Measurements from ENCODE around the gene RSRC1. TPM values are rescaled to one million over a fixed set of nuclear protein-coding genes. Genes with fewer than 3 reads are reported as not detected.
"Not testable (repeated sequence)": the region's sequence is repeated elsewhere in the genome, so short reads cannot be mapped to it uniquely, and the experiment has no call there.

RSRC1 gene
- total RNA-seq, 2 experiments from 2014 or later = 37.4 to 38.8 TPM

DNA sequence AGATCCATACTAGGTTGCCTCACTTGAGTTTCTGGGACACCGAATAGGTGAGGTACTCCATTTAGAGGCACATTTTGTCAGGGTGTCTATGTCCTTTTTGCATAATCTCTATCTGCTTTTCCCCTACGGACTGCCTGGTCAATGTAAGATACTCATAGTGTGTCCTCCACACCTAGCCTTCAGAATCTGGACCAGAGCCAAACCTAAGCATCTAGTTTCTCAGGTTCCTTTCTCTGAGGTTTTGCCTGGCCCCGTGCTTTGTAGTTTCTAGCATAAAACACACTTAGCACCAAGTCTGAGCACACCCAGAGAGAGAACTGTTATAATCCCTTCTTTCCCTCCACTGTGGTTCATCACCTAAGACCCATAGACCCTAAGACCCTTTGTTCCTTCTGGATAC, 355.2 kb downstream of the RSRC1 start:
- H3K27ac Mint-ChIP-seq = no peak overlapping the region
- no peaks in the 10 kb centered on the region for H3K4me1 Mint-ChIP-seq
- no peak overlapping the region for H3K4me3 Mint-ChIP-seq
- no peaks in the 10 kb centered on the region for H3K9me3 Mint-ChIP-seq
- DNase-seq = no peak
- no peaks in the 10 kb centered on the region for H3K27me3 Mint-ChIP-seq
- H3K36me3 Mint-ChIP-seq (ENCODE audit: low read depth) = no peaks in the 10 kb centered on the region
- CTCF ChIA-PET = no interaction called here
- POLR2A ChIA-PET = no interaction called here

DNA sequence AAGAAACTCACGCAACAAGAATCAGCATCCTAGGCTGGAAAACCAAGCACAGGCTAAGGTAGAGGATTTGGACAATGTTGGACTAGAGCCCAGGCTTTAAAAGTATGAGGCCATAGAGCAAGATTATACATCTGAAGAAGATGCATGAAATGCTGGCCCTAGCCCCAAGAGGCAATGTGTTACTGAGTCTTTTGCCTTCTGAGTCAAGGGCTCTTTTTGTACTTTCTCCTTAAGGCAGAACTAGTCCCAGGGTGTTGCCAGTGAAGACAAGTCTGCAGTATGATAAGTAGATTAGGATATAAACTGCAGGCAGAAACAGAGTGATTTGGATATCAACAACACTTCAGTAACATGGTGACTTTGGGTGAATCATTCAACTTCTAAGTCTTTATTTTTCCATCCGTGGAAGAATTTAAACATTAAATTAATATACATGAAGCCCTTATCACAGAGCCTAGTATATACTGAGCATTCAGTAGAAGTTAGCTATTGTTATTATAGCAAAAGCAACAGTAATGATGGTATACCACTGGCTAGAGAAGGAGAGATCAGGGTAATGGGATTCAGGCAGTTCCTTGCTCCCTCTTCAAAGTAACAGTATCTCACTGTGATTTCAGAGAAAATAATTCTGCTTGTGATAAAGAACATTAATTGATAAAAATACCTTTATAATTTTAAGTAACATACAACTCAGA, 361.2 kb downstream of the RSRC1 start:
- H3K36me3 Mint-ChIP-seq (ENCODE audit: low read depth) = no peaks in the 10 kb centered on the region
- no peaks in the 10 kb centered on the region for H3K4me1 Mint-ChIP-seq
- ChIA-PET POLR2A (no interaction called here), CTCF (no interaction called here)
- H3K9me3 Mint-ChIP-seq = no peaks in the 10 kb centered on the region
- H3K27me3 Mint-ChIP-seq = no peaks in the 10 kb centered on the region
- no peak for DNase-seq
- H3K27ac Mint-ChIP-seq = no peak overlapping the region
- H3K4me3 Mint-ChIP-seq = no peak overlapping the region

DNA sequence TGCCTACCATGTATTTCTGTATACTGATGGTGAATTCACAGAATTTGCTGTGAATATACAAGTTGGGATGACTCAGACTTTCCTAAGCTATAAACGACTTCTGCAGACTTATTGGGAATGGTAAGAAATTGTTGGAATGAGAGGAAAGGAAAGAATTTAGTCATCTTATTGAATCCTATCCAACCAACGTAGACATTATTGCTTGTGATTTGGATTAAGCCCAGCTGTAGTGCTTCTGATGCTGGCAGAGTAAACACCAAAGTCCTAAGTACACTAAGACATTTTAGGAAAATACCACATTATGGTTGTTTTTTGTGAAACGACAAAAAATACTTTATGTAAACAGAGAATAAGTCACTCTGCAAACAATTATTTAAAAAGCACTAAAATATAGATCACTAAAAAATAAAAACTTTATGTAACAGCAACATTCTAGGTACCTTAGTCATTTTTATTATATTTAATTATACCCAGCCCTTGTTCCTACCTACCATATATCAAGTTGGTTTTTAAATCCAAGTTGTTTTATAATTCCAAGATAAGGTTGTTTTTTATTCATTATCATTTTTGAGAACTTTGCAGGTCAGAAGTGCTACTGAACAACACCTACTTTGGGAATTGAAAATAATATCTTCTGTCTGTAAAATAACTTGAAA, 361.9 kb downstream of the RSRC1 start:
- no peak overlapping the region for H3K4me3 Mint-ChIP-seq
- no peak for DNase-seq
- ChIA-PET CTCF (no interaction called here), POLR2A (no interaction called here)
- H3K9me3 Mint-ChIP-seq = no peaks in the 10 kb centered on the region
- no peaks in the 10 kb centered on the region for H3K36me3 Mint-ChIP-seq (ENCODE audit: low read depth)
- H3K27ac Mint-ChIP-seq = no peak overlapping the region
- no peaks in the 10 kb centered on the region for H3K4me1 Mint-ChIP-seq
- no peaks in the 10 kb centered on the region for H3K27me3 Mint-ChIP-seq

DNA sequence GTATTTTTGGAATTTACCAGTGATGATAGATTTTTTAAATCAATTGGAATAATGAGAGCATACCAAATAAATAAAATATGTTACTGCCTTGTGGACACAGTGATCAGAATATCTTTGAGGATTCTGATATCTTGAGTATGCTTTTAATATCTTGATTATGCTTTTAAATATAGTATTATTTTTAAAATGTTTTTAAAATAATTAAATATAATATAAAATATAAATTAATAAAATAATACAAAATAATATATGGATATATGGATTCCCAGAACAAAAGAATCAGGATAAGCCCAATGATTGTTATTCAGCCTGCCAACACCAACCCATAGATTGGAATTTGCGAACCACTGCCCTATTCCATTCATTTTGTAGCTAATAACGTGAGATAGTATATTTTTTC, 369.2 kb downstream of the RSRC1 start:
- H3K4me3 Mint-ChIP-seq = no peak overlapping the region
- no peaks in the 10 kb centered on the region for H3K27me3 Mint-ChIP-seq
- H3K27ac Mint-ChIP-seq = no peak overlapping the region
- no peaks in the 10 kb centered on the region for H3K9me3 Mint-ChIP-seq
- ChIA-PET POLR2A (no interaction called here), CTCF (no interaction called here)
- H3K4me1 Mint-ChIP-seq = no peaks in the 10 kb centered on the region
- no peaks in the 10 kb centered on the region for H3K36me3 Mint-ChIP-seq (ENCODE audit: low read depth)
- no peak for DNase-seq

DNA sequence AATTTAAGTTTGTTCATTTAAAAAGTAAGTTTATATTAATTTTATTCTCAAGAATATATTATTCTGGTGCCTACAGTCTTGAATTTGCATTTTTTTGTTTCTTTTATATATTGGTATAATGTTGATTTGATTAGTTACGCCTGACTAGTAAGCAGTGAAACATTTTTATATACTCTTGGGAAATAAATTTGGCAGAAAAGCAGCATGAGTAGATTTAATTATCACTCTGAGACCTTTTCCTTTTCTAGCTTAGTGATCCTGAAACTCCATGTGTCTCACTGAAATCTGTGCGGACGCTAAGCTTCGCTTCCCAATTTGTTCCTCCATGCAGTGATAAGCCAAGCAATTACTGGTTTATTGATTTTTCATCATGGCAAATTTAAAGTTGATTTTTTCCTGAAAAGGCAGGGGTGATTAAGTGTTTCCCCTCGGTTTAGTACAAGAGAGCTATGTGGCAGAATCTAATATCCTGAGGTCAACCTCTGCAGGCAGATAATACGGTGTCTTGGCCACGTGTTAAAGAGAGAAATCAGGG, 373.9 kb downstream of the RSRC1 start:
- Mint-ChIP-seq H3K4me3 (no peak overlapping the region), H3K9me3 (no peaks in the 10 kb centered on the region), H3K27me3 (no peaks in the 10 kb centered on the region), H3K36me3 (ENCODE audit: low read depth) (no peaks in the 10 kb centered on the region), H3K4me1 (no peaks in the 10 kb centered on the region), H3K27ac (no peak overlapping the region)
- DNase-seq = no peak
- CTCF ChIA-PET = no interaction called here
- POLR2A ChIA-PET = no interaction called here

DNA sequence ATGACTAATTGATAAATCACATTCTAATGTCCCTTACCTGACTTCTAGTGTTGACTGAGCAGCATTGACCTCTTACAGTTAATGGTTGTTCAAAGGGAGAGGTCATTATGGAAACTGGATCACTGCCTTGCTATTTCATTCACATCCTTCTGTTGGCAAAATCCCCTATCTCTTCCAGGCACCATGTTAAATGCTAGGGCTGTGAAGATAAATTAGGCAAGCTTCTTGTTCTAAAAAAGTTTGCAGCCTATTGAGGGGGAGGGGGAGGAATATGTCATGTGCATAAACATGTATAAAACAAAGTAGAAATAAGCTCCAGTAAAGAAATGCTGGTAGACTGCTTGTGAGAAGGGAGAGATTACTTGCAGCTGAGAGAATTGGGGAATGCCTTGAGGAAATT, 376.3 kb downstream of the RSRC1 start:
- H3K36me3 Mint-ChIP-seq (ENCODE audit: low read depth) = no peaks in the 10 kb centered on the region
- no peaks in the 10 kb centered on the region for H3K4me1 Mint-ChIP-seq
- no peak overlapping the region for H3K4me3 Mint-ChIP-seq
- H3K27me3 Mint-ChIP-seq = no peaks in the 10 kb centered on the region
- DNase-seq = no peak
- POLR2A ChIA-PET = no interaction called here
- CTCF ChIA-PET = no interaction called here
- no peak overlapping the region for H3K27ac Mint-ChIP-seq
- no peaks in the 10 kb centered on the region for H3K9me3 Mint-ChIP-seq

DNA sequence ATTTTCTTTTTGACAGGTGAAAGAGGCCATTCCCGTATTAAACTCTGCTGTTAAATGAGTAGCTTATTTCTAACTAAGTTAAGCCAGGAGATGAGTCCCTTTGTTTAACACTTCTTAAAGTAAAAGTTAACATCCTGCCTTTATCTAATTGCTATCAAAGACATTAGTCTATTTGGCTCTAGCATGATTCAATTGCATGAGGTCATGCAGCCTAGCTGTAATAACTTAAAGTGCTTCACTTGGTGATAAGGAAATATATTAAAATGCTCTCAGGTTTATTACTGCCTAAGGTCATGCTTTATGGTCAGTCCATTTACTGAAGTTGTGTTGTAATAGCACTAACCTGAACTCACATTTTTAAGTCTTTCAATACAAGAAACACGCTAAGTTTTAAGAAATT, 378.8 kb downstream of the RSRC1 start:
- no peaks in the 10 kb centered on the region for H3K4me1 Mint-ChIP-seq
- CTCF ChIA-PET = no interaction called here

DNA sequence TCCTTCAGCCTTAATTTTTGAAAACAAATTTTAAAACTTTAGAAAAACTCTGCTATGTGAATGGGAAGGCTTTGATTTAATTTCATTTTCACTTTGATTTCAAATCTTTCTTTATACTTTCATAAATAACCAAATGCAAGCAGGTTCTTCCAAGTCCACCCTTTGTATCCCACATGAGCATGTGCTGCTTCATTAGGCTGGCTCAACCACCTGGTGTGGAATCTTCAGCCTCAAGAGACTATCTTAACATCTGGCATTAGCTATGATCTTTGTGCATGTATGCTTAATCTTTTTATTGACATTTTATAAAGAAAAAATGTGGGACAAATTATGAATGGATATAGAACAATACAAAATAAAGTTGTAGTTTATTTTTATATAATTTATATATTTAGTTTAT, 379.3 kb downstream of the RSRC1 start:
- H3K4me1 Mint-ChIP-seq = no peaks in the 10 kb centered on the region
- H3K4me3 Mint-ChIP-seq = no peak overlapping the region
- no peak for DNase-seq
- no peaks in the 10 kb centered on the region for H3K27me3 Mint-ChIP-seq
- no peak overlapping the region for H3K27ac Mint-ChIP-seq
- ChIA-PET CTCF (no interaction called here), POLR2A (no interaction called here)
- no peaks in the 10 kb centered on the region for H3K36me3 Mint-ChIP-seq (ENCODE audit: low read depth)
- no peaks in the 10 kb centered on the region for H3K9me3 Mint-ChIP-seq

More for the DNA sequence above, 378.8 kb downstream of the RSRC1 start:
- POLR2A ChIA-PET = no interaction called here
- H3K4me3 Mint-ChIP-seq = no peak overlapping the region
- DNase-seq = no peak
- no peaks in the 10 kb centered on the region for H3K9me3 Mint-ChIP-seq
- H3K27me3 Mint-ChIP-seq = no peaks in the 10 kb centered on the region
- H3K36me3 Mint-ChIP-seq (ENCODE audit: low read depth) = no peaks in the 10 kb centered on the region
- H3K27ac Mint-ChIP-seq = no peak overlapping the region

DNA sequence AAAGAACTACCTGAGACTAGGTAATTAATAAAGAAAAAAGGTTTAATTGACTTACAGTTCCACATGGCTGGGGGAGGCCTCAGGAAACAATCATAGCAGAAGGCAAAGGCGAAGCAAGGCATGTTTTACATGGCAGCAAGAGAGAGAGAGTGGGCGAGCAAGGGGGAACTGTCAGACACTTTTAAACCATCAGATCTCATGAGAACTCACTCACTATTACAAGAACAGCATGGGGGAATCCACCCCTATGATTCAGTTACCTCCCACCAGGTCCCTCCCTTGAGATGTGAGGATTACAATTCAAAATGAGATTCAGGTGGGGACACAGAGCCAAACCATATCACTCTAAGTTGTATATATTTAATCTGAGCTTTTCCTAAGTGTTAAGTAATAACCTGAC, 382.1 kb downstream of the RSRC1 start:
- ChIA-PET CTCF (no interaction called here), POLR2A (no interaction called here)
- Mint-ChIP-seq H3K9me3 (no peaks in the 10 kb centered on the region), H3K4me3 (no peak overlapping the region), H3K27me3 (no peaks in the 10 kb centered on the region), H3K27ac (no peak overlapping the region), H3K4me1 (no peaks in the 10 kb centered on the region), H3K36me3 (ENCODE audit: low read depth) (no peaks in the 10 kb centered on the region)
- no peak for DNase-seq

DNA sequence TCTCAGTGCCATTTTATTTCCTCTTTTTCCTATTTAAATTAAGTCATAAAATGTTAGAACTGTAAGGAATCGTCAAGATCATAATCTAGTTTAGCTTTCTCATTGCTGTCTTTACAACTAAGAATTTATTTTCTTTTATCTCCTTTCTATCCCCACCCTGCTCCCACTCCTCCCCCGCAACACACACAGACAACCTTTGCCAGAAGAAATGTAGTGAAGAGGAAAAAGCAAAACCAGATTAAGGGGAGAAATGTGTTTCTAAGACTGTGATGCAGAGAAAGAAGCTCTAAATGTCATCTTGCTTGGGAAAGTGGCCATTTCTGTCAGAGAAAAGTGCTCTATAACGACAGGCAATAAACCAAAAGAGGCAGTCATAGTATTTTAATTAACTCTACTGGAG, 382.8 kb downstream of the RSRC1 start:
- no peaks in the 10 kb centered on the region for H3K9me3 Mint-ChIP-seq
- no peak for DNase-seq
- ChIA-PET CTCF (no interaction called here), POLR2A (no interaction called here)
- H3K27me3 Mint-ChIP-seq = no peaks in the 10 kb centered on the region
- H3K4me3 Mint-ChIP-seq = no peak overlapping the region
- no peaks in the 10 kb centered on the region for H3K4me1 Mint-ChIP-seq
- H3K36me3 Mint-ChIP-seq (ENCODE audit: low read depth) = no peaks in the 10 kb centered on the region
- no peak overlapping the region for H3K27ac Mint-ChIP-seq

DNA sequence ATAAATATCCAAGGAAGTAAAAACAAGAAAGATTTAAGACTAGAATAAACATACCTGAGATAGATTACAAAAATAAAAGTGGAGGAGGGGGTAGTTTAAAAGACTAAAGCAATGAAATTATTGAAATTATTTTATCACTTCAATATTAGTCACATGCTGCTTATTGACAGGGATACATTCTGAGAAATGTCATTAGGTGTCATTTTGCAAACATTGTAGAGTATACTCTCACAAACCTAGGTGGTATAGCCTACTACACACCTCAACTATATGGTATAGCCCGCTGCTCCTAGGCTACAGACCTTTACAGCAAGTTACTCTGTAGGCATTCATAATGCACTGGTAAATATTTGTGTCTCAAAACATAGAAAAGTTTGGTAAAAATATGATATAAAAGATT, 384.0 kb downstream of the RSRC1 start:
- POLR2A ChIA-PET = no interaction called here
- DNase-seq = no peak
- H3K4me1 Mint-ChIP-seq = no peaks in the 10 kb centered on the region
- no peak overlapping the region for H3K4me3 Mint-ChIP-seq
- CTCF ChIA-PET = no interaction called here
- H3K9me3 Mint-ChIP-seq = peaks cover 7% of the 10 kb centered on the region
- no peaks in the 10 kb centered on the region for H3K27me3 Mint-ChIP-seq
- H3K36me3 Mint-ChIP-seq (ENCODE audit: low read depth) = no peaks in the 10 kb centered on the region
- no peak overlapping the region for H3K27ac Mint-ChIP-seq

DNA sequence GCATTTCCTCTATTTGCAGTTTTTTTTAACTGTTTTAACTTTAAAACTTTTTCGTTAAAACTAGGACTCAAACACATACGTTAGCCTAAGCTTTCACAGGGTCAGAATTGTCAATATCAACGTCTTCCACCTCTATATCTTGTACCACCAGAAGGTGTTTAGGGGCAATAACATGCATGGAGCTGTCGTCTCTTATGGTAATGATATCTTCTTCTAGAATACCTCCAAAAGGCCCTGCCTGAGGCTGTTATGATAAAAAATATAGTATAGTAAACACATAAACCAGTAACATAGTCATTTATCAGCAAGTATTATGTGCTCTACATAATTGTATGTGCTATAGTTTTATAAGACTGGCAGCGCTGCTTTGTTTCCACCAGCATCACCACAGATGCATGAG, 384.8 kb downstream of the RSRC1 start:
- Mint-ChIP-seq H3K4me3 (no peak overlapping the region), H3K4me1 (no peaks in the 10 kb centered on the region), H3K36me3 (ENCODE audit: low read depth) (no peaks in the 10 kb centered on the region), H3K27ac (no peak overlapping the region), H3K9me3 (peaks cover 7% of the 10 kb centered on the region), H3K27me3 (no peaks in the 10 kb centered on the region)
- ChIA-PET CTCF (no interaction called here), POLR2A (no interaction called here)
- no peak for DNase-seq

DNA sequence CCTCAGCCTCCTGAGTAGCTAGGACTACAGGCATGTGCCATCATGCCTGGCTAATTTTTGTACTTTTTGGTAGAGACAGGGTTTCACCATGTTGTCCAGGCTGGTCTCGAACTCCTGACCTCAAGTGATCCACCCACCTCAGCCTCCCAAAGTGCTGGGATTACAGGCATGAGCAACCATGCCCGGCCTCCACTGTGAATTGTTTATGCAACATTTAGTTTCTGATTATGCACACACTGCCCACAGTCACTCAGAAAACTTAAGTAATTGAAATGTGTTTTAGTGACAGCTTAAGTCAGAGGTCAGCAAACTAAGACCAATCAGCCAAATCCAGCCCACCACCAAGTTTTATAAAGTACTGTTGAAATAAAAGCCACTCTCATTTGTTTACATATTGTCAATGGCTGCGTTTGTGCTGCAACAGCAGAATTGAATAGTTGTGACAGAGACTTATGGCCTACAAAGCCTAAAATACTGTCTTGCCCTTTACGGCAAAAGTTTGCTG, 385.6 kb downstream of the RSRC1 start:
- H3K36me3 Mint-ChIP-seq (ENCODE audit: low read depth); H3K4me3 Mint-ChIP-seq; DNase-seq; H3K4me1 Mint-ChIP-seq; H3K9me3 Mint-ChIP-seq; CTCF ChIA-PET; POLR2A ChIA-PET; H3K27me3 Mint-ChIP-seq; H3K27ac Mint-ChIP-seq: not testable (repeated sequence)

DNA sequence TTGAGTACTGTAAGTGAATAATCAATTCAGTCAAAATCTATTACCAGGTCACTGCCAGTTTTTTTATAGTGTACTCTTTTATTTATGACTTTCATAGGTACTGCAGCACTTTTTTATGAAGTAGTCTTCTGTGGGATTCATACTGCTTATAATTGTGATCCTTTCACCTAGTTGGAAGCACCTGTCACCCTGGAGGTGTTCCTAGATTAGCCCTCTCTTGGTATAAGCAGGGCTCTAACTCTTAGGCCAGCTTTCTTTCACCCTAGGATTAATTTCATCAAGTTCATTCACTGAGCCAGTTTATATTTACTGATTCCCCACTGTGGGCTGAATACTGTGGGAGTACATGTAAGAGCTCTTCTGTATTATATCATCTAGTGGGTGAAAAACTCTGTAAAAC, 395.2 kb downstream of the RSRC1 start:
- Mint-ChIP-seq H3K27ac (no peak overlapping the region), H3K4me3 (no peak overlapping the region), H3K4me1 (no peaks in the 10 kb centered on the region), H3K9me3 (peaks cover 5% of the 10 kb centered on the region), H3K36me3 (ENCODE audit: low read depth) (no peaks in the 10 kb centered on the region), H3K27me3 (no peaks in the 10 kb centered on the region)
- DNase-seq = no peak
- ChIA-PET CTCF (no interaction called here), POLR2A (no interaction called here)

Data from activated CD4-positive, alpha-beta memory T cell treated with anti-CD3 and anti-CD28 coated beads, Interleukin-2, amount 10 ng/mL, durations not matched to agents 7 days and 5 days (primary cell).